HG03103 (cell line): ENCODE results near the gene ZNF682.
"Not testable (repeated sequence)": the region's sequence is repeated elsewhere in the genome, so short reads cannot be mapped to it uniquely, and the experiment has no call there.

ENCODE experiments used
- ATAC-seq: cut with Tn5 transposase; IDR thresholded peaks from one replicate; pipeline ENCODE4 v1.9.1; 2021; ENCODE audit warnings: low read depth; ENCODE audit not compliant: unreplicated experiment

The ZNF682 gene

GRCh38 chr19:20039203-20039723, at the start of gene ZNF682:
Gene ZNF682 (minus strand): TSS chr19:20039505. CDS start chr19:20039345, 160 bp downstream.
- ATAC-seq, result peak; percentile 83

- ATAC-seq, result not testable (repeated sequence)
These were observed 43.6 kb upstream of the ZNF682 start for GRCh38 chr19:20082876-20083275.

DNA sequence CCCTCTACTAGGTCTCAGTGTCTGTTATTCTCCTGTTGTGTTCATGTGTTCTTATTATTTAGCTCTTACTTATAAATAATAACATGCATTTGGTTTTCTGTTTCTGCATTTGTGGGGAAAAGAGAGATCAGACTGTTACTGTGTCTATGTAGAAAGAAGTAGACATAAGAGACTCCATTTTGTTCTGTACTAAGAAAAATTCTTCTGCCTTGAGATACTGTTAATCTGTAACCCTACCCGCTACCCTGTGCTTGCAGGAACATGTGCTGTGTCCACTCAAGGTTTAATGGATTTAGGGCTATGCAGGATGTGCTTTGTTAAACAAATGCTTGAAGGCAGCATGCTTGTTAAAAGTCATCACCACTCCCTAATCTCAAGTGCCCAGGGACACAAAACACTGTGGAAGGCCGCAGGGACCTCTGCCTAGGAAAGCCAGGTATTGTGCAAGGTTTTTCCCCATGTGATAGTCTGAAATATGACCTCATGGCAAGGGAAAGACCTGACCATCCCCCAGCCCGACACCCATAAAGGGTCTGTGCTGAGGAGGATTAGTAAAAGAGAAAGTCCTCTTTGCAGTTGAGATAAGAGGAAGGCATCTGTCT, 43.0 kb upstream of the ZNF682 start:
- not testable (repeated sequence) for ATAC-seq

GRCh38 chr19:20080656-20081055, 41.4 kb upstream of the ZNF682 start:
- no peak for ATAC-seq

DNA sequence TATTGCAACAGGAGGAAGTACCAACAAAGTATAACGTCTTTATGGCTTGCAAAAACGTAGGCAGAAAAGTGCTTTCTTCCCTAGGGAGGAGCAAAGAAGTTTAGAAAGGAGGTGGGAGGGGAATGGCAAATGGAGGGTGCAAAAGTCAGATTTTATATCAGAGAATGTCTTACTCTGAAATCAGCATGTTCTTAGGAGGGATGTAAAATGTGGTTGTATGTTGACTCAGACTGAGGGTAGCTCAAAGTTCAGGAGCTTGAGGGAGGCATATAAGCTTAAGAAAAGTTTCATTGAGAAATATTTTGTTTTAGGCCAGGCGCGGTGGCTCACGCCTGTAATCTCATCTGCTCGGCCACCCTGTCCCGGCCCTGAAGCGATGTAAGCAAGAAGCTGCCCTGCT, 40.2 kb upstream of the ZNF682 start:
- no peak for ATAC-seq

DNA sequence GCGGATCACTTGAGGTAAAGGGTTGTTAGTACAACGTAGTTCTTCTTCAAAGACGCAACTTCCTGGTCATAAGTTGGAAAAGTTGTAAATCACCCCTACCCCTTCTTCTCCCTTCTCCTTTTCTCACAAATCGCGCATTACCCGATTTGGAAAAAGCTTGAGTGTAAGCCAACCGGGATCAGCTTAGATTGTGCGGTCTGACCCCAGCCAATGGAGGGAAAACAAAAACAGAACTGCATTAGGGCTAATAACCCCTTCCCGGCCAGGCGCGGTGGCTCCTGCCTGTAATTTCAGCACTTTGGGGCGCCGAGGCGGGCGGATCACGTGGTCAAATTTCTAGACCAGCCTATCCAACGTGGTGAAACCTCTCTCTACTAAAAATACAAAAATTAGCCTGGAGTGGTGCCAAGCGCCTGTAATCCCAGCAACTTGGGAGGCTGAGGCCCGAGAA, 39.3 kb upstream of the ZNF682 start:
- no peak for ATAC-seq

DNA sequence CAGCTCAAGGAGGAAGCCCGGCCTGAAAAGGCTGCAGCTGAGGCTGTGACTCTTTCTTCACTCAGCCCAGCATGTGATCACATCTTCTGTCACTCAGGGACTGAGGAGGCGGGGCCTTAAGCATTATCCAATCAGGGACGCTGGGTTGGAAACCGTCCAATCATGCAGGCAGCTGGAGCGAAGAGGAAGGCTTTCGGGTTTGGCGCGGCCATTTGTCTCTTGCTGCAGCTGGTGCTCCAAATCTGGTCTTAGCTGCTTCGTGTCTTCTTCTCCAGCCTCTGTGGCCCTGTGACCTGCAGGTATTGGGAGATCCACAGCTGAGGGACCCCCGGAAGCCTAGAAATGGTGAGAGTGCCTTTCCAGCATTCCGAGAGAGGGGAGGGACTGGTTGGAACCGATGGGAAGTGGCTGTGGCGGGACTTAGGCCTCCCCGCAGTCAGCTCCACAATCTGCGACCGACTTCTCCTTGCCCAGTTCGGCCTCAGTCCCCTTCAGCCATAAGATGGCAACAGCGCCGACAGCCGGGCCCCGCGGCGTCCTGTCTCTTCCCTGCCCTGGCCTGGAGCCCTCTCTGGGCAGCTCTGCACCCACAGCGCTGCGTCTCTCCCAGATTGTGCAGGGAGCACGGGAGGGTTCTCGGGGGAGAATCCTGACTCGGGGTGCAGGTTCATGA, 38.6 kb upstream of the ZNF682 start, which contains the start of gene ZNF90:
Gene ZNF90, plus strand, starts transcription at position 210 of the 673 bp plus-strand sequence. Its CDS starts 133 bp downstream, at position 343.
- peak; percentile 74 for ATAC-seq

- ATAC-seq, result no peak
These were observed 33.6 kb upstream of the ZNF682 start for GRCh38 chr19:20072936-20073335.

DNA sequence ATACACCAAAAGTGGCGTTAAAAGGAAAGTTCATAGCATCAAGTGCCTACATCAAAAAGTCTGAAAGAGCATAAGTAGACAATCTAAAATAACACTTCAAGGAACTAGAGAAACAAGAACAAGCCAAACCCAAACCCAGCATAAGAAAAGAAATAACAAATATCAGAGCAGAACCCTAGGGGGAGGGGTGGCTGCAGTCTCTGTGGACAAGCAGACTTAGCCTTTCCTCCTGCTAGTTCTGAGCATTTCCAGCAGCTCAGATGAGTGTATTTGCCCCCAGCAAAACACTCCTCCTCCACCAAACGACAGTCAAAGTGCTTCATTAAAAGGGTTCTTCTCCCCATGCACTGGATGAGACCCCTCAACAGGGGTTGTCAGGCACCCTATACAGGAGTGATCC, 31.4 kb upstream of the ZNF682 start:
- ATAC-seq, result no peak

- not testable (repeated sequence) for ATAC-seq
These were observed 29.3 kb upstream of the ZNF682 start for GRCh38 chr19:20068559-20068958.

DNA sequence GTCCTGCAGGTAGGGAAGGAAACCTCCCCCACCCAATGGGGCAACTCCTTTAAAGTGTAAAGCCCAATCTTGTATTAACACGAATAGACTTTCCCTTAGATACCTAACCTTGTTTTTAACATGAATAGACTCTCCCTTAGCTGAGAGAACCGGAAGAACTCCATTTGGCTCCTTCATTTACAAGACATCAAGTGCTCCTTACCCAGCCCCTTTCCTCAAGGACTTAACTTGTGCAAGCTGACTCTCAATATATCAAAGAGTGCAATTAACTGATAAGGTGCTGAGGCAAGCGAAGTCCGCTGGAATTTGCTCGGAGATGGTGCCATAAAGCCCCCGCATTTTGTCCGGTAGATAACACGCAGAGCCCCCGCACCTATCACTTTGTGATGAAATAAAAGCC, 28.6 kb upstream of the ZNF682 start:
- no peak for ATAC-seq

GRCh38 chr19:20066861-20067260, 27.6 kb upstream of the ZNF682 start:
- no peak for ATAC-seq

DNA sequence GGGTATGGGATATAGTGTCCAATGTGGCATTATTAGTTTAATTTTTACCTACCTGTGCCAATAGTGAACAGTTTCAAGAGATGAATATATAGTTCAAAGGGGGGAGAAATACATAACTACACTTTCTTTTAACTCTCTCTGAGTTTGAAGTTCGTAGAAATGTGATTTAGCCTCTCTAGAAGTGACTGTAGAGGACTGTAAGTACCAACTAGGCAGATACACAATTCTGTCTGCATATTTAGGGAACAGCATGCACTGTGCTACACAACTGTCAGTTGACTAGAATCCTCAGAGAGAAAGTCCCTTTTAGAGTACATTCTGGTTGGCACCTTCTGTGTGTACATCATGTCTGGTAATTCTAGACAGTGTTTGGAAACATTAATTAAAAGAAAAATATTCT, 21.0 kb upstream of the ZNF682 start:
- ATAC-seq, result no peak

- ATAC-seq, result not testable (repeated sequence)
These were observed 19.4 kb upstream of the ZNF682 start for GRCh38 chr19:20058738-20059137.

DNA sequence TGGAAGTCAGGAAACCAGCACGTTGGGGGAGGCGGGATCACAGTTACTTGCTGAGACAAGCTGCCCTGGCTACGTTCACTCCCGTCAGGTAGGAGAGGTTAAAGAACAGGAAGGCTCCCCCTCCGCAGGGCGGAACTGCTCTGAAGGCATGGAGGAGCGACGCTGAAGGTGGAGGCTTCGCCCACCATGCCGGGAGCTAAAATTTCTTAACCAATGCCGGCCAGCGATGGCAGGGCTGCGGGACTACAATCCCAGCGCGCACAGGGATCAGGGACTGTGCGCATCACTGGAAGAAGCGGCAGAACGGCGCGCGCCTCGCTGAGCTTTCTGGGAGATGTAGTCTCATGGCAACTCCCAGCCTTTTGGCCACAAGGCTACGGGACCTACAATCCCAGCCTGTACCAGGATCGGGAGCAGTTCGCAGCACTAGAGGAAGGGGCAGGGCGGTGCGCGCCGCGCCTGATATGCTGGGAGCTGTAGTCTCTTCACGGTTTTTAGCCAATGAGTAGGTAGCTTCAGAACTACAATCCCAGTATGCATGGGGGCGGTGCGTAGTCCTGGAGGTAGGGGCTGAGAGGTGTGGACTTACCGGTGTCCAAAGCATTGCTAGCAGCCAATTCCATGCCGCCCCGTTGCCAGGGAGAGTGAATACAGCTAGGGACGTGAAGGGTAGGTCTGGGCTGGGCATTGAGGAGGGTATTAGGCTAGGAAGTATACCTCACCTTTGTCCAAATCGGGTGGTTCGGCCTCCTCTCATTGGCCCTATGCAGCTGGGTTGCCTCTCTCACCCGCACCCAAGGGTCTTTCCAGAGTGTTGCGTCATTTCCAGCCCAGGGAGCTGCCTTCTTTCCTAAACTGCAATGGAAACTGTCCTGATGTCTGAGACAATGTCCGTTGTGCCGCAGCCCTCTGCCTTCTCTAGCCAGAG, 12.8 kb upstream of the ZNF682 start:
- peak; percentile 87 for ATAC-seq

- ATAC-seq, result not testable (repeated sequence)
These were observed 6.4 kb upstream of the ZNF682 start for GRCh38 chr19:20045742-20046141.

DNA sequence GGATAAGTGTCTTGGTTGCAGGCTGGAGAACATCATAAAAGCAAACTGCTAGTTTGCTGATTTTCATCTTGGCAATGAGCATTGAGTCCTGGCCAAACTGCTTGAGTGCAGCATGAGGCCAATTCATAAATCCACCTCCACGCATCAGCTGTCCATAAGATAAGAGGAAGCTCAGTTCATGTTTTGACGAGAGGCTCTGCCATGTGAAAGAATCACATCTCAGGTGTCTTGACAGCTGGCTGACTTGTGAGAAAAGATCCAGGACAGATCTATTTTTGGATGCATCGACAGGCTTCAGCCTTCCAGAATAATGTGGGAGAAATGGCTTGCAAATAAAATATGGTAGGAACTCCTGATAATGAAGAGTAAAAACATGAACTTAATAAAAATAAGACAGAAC, 5.4 kb upstream of the ZNF682 start:
- ATAC-seq, result no peak

DNA sequence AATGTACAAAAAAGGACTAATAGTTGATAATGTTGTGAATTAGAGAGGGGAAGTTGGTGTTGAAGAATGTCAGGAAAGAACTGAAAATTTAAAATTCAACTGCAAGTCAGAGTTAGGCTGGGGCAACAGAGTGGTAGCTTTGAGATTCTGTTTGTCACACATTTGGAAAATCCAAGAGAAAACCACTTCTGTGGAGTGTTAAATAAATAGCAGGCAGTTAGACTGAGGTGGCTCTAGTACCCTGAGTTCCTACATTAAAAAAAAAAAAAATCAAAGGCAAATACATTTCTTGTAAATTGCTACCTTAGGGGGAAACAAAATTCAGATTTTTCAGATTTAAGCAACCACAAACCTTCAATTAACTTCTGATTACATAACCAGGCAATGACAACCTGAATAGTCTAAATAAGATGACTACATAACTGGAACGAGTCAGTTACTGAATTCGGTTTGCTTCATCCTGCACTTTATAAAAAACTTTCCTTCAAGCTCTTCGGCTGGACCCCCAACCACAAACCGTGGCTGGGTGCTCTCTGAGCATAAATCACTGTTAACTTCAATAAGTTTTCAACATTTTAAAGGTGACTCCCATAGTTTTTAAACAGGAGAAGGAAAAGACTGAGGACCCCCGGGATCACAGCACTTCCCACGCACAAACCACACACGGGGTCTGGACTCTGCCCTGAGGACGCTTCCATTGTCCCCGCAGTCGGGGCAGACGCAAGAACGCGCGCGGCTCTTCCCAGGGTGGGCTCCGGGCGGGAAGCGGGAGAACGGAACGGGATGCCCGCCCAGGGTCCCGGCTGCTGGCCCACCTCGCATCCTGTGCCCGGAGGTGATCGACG, 725 bp downstream of the ZNF682 start:
- ATAC-seq, result no peak

DNA sequence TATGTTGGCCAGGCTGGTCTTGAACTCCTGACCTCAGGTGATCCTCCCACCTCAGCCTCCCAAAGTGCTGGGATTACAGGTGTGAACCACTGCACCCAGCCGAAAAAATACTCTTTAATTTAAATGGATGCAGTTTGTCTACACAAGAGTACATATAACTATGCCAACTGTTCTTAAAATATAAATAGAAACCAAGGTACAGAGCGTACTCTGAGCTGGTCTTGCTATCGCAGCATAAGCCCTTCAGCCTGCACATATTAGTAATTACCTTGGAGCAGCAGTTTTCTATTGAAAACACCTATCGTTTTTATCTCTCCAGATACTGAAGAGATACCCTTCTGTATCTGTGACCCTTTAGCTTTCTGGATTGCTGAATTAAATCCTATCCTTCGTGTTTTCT, 3.4 kb downstream of the ZNF682 start:
- ATAC-seq, result no peak

DNA sequence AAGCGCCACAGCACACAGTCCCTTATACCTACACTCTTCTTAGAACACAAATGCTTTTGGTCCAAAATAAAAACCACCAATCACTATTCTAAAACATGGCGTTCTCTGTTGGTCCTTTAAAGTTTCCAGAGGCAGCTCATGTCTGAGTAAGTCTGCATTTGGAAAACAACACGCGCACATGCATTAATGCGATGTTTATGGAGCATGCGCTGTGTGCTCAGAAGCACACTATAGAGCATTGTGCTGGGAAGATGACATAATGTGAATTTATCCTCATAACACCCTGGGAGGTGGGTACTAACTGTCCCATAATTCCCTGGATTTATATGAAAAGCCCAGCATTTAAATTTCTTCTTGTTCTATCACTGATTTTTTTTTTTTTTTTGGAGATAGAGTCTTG, 10.7 kb downstream of the ZNF682 start:
- no peak for ATAC-seq
